ENCODE results near the gene AEN.

DNA sequence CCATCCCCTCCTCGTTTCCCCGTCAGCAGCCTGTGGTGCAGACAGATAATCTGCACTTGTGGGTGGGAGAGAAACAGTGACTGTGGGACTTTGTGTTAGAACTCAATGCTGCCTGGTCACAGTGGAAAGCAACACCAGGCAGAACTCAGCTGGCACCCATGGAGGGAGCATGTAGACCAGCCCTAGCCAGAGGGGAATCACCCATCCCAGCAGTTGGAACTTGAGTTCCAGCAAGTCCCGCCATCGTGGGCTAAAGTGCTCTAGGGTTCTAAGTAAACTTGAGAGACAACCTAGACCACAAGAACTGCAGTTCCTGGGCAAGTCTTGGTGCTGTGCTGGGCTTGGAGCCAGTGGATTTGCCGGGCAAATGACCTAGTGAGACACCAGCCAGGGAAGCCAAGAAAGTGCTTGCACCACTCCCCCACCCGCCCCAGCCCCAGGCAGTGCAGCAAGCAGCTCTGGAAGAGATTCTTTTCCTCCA, 42.0 kb downstream of the AEN start:
- TF ChIP-seq EZH2 (IDR thresholded peaks at IDR 0.05; ENCODE audit: insufficient read depth, poor library complexity, severe bottlenecking) (no peak), EZH2phosphoT487 (IDR thresholded peaks at IDR 0.05; ENCODE audit: insufficient read depth, low read depth) (no peak)

All from GM23248 (cell line).